ENCODE data around the gene ME3. TPM values are rescaled to one million over a fixed set of nuclear protein-coding genes. Genes with fewer than 3 reads are reported as not detected.

Gene ME3
- total RNA-seq, 4 donors from 2014 or later: 28.2 to 60.7 (median 46.0) TPM

- TF ChIP-seq, protein P1, sequence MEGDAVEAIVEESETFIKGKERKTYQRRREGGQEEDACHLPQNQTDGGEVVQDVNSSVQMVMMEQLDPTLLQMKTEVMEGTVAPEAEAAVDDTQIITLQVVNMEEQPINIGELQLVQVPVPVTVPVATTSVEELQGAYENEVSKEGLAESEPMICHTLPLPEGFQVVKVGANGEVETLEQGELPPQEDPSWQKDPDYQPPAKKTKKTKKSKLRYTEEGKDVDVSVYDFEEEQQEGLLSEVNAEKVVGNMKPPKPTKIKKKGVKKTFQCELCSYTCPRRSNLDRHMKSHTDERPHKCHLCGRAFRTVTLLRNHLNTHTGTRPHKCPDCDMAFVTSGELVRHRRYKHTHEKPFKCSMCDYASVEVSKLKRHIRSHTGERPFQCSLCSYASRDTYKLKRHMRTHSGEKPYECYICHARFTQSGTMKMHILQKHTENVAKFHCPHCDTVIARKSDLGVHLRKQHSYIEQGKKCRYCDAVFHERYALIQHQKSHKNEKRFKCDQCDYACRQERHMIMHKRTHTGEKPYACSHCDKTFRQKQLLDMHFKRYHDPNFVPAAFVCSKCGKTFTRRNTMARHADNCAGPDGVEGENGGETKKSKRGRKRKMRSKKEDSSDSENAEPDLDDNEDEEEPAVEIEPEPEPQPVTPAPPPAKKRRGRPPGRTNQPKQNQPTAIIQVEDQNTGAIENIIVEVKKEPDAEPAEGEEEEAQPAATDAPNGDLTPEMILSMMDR (IDR thresholded peaks at IDR 0.05; ENCODE audit: low read depth): no peak
Observed at GRCh38 chr11:86715611-86716010, 43.2 kb upstream of the ME3 start.

DNA sequence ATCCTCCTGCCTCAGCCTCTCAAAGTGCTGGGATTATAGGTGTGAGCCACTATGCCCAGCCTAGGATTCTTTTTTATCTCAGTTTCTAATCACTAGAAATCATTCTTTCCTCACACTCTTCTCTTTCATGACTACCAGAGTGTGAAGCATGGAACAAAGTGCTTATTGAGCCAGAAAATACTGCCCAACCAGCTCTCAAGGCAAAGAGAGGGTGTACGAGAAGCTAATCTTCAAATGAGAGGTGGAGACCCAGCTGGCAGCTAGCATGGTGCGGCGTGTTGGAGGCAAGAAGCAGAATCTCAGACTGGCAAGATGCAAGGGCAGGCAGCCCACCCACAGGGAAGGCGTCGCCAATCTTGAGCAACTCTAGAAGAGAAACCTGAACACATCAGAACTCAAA, 41.1 kb upstream of the ME3 start:
- TF ChIP-seq, protein P1 (IDR thresholded peaks at IDR 0.05; ENCODE audit: low read depth): no peak

DNA sequence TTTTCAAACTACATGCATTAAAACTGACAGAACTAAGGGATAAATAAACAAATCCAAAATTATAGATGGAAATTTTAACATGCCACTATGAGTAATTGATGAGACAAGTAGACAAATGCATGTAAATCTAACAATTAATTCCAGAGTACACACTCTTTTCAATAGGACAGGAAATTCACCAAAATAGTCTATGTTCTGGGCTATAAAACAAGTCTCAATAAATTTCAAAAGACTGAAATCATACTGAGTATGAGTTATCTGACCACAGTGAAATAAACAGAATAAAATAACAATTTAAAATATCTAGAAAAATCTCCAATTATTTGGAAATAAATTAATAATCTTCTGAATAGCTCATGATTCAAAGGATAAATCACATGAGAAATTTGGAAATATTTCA, 38.5 kb upstream of the ME3 start:
- TF ChIP-seq, protein P1 (IDR thresholded peaks at IDR 0.05; ENCODE audit: low read depth): no peak

GRCh38 chr11:86708669-86709068, 36.3 kb upstream of the ME3 start:
- TF ChIP-seq, protein P1 (IDR thresholded peaks at IDR 0.05; ENCODE audit: low read depth): no peak

DNA sequence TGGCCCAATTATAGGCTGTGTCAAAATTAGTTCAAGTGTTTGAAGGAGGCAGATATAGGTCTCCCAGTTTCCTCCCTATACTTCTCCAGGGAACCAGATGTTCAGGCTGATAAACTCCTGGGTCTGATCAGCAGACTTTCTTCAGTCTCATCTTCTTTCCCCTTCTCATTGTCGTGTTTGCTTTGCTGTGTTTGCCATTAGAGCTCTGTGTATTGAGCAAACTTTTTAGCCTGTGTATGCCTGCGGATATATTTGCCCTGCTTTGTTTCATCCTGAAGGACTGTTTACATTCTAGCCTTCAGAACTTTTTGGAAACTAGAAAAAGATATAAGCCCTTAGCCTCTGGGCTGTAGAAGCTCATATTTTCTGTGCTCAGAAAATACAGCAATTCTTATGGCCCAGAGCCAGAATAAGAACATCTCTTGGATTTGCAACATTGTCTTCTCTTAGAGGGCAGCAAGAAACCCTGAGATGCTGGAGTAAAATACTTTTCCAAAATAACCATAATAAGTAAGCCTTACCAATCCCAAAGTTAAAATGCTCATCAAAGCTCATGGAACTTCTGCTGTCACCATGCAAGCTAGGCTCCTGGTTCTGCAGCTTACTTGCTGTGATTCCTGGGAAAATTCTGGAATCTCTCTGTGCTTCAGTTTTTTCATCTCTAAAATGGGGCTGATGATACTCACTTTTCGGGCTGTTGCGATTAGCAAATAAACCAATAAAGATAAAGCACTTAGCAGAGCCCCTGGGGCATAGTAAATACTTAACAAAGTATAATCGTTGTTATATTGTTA, 34.1 kb upstream of the ME3 start:
- TF ChIP-seq, protein P1 (IDR thresholded peaks at IDR 0.05; ENCODE audit: low read depth): no peak

DNA sequence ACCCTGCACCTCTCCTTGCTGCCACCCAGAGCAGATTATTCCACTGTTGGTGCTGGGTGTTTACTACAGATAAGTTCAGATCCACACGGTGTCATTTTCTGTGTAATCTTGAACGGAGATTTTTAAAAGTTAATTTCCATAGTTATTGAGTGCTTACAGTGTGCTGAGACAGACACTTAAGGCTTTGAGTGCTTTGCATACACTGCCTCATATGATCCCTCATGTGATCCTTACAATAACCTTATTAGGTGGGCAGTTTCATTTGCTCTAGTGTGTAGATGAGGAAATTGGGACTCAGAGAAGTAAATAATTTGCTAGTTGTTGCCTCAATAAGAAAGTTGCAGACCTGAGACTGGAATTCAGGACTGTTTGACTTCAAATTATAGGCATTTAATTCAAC, 32.3 kb upstream of the ME3 start:
- TF ChIP-seq, protein P1 (IDR thresholded peaks at IDR 0.05; ENCODE audit: low read depth): no peak

DNA sequence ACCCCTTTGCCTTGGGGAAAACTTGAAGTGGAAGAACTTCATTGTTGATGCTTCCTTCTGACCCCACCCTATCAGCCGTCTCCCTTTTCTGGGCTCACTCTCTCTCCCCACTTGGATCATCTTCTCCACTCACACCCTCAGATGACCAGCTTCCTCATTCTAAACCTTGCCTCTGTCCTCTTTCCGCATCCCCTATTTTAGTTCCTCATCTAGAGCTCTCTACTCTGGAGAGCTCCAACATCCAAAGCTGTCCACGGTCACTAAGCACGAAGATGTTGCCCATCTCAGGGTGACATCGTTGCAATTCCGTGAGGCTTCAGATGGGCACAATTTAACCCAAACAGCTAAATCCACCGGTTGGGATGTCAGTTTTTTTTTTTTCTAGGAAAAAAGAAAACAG, 31.6 kb upstream of the ME3 start:
- TF ChIP-seq, protein P1 (IDR thresholded peaks at IDR 0.05; ENCODE audit: low read depth): no peak
